ENCODE data around the gene MCTP2.

GRCh38 chr15:94199725-94200124, 31.6 kb upstream of the MCTP2 start:
- TF ChIP-seq, protein P1, sequence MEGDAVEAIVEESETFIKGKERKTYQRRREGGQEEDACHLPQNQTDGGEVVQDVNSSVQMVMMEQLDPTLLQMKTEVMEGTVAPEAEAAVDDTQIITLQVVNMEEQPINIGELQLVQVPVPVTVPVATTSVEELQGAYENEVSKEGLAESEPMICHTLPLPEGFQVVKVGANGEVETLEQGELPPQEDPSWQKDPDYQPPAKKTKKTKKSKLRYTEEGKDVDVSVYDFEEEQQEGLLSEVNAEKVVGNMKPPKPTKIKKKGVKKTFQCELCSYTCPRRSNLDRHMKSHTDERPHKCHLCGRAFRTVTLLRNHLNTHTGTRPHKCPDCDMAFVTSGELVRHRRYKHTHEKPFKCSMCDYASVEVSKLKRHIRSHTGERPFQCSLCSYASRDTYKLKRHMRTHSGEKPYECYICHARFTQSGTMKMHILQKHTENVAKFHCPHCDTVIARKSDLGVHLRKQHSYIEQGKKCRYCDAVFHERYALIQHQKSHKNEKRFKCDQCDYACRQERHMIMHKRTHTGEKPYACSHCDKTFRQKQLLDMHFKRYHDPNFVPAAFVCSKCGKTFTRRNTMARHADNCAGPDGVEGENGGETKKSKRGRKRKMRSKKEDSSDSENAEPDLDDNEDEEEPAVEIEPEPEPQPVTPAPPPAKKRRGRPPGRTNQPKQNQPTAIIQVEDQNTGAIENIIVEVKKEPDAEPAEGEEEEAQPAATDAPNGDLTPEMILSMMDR (IDR thresholded peaks at IDR 0.05; ENCODE audit: insufficient read depth, low read length) = no peak
- no peak for TF ChIP-seq POLR2AphosphoS5 (IDR thresholded peaks at IDR 0.05; ENCODE audit: low read depth)
- TF ChIP-seq, protein P2, sequence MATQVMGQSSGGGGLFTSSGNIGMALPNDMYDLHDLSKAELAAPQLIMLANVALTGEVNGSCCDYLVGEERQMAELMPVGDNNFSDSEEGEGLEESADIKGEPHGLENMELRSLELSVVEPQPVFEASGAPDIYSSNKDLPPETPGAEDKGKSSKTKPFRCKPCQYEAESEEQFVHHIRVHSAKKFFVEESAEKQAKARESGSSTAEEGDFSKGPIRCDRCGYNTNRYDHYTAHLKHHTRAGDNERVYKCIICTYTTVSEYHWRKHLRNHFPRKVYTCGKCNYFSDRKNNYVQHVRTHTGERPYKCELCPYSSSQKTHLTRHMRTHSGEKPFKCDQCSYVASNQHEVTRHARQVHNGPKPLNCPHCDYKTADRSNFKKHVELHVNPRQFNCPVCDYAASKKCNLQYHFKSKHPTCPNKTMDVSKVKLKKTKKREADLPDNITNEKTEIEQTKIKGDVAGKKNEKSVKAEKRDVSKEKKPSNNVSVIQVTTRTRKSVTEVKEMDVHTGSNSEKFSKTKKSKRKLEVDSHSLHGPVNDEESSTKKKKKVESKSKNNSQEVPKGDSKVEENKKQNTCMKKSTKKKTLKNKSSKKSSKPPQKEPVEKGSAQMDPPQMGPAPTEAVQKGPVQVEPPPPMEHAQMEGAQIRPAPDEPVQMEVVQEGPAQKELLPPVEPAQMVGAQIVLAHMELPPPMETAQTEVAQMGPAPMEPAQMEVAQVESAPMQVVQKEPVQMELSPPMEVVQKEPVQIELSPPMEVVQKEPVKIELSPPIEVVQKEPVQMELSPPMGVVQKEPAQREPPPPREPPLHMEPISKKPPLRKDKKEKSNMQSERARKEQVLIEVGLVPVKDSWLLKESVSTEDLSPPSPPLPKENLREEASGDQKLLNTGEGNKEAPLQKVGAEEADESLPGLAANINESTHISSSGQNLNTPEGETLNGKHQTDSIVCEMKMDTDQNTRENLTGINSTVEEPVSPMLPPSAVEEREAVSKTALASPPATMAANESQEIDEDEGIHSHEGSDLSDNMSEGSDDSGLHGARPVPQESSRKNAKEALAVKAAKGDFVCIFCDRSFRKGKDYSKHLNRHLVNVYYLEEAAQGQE (IDR thresholded peaks at IDR 0.05; ENCODE audit: insufficient replicate concordance, low read depth) = no peak
